ENCODE measurements around the gene RAB41.
"Not testable (repeated sequence)": the region's sequence is repeated elsewhere in the genome, so short reads cannot be mapped to it uniquely, and the experiment has no call there.

Gene RAB41

GRCh38 chrX:70281951-70282350 is at the start of gene RAB41:
TSS of gene RAB41 (plus strand) at chrX:70282172. CDS start at chrX:70282218, 46 bp downstream.
- DNase-seq (ENCODE audit: low read depth, low spot score) = no peak

GRCh38 chrX:70234355-70234754 is 47.6 kb upstream of the RAB41 start, which contains the start of gene AWAT1:
TSS of gene AWAT1 (plus strand) at chrX:70234655. CDS start at chrX:70234696, 41 bp downstream.
- no peak for DNase-seq (ENCODE audit: low read depth, low spot score)

- no peak for DNase-seq (ENCODE audit: low read depth, low spot score)
Measured at GRCh38 chrX:70240751-70241150, 41.2 kb upstream of the RAB41 start.

GRCh38 chrX:70241501-70241900 is 40.5 kb upstream of the RAB41 start:
- no peak for DNase-seq (ENCODE audit: low read depth, low spot score)

- not testable (repeated sequence) for DNase-seq (ENCODE audit: low read depth, low spot score)
Measured at GRCh38 chrX:70243601-70244000, 38.4 kb upstream of the RAB41 start.

GRCh38 chrX:70244881-70245280 is 37.1 kb upstream of the RAB41 start:
- DNase-seq (ENCODE audit: low read depth, low spot score) = no peak

- no peak for DNase-seq (ENCODE audit: low read depth, low spot score)
Measured at GRCh38 chrX:70247252-70247651, 34.7 kb upstream of the RAB41 start.

GRCh38 chrX:70252491-70252890 is 29.5 kb upstream of the RAB41 start:
- no peak for DNase-seq (ENCODE audit: low read depth, low spot score)

- DNase-seq (ENCODE audit: low read depth, low spot score) = no peak
Measured at GRCh38 chrX:70253377-70254062, 28.5 kb upstream of the RAB41 start.

GRCh38 chrX:70254063-70254400 is 27.9 kb upstream of the RAB41 start:
- DNase-seq (ENCODE audit: low read depth, low spot score) = no peak

GRCh38 chrX:70254909-70255308 is 27.1 kb upstream of the RAB41 start:
- no peak for DNase-seq (ENCODE audit: low read depth, low spot score)

GRCh38 chrX:70255452-70255851 is 26.5 kb upstream of the RAB41 start:
- DNase-seq (ENCODE audit: low read depth, low spot score) = no peak

- DNase-seq (ENCODE audit: low read depth, low spot score) = no peak
Measured at GRCh38 chrX:70257423-70258288, 24.3 kb upstream of the RAB41 start.

- no peak for DNase-seq (ENCODE audit: low read depth, low spot score)
Measured at GRCh38 chrX:70260104-70260503, 21.9 kb upstream of the RAB41 start, which contains the start of gene P2RY4. TSS of gene P2RY4 (minus strand) at chrX:70260204. CDS start at chrX:70259624, 580 bp downstream.

- peak; percentile 92 for DNase-seq (ENCODE audit: low read depth, low spot score)
Measured at GRCh38 chrX:70262952-70263567, 18.9 kb upstream of the RAB41 start.

GRCh38 chrX:70264784-70265183 is 17.2 kb upstream of the RAB41 start:
- no peak for DNase-seq (ENCODE audit: low read depth, low spot score)

GRCh38 chrX:70268034-70268433 is 13.9 kb upstream of the RAB41 start, which contains the start of gene ARR3:
TSS of gene ARR3 (plus strand) at chrX:70268334. CDS start at chrX:70269386, 1,052 bp downstream.
- DNase-seq (ENCODE audit: low read depth, low spot score) = no peak

- not testable (repeated sequence) for DNase-seq (ENCODE audit: low read depth, low spot score)
Measured at GRCh38 chrX:70274029-70274428, 7.9 kb upstream of the RAB41 start.

GRCh38 chrX:70279081-70279480 is 2.9 kb upstream of the RAB41 start:
- DNase-seq (ENCODE audit: low read depth, low spot score) = no peak

- DNase-seq (ENCODE audit: low read depth, low spot score) = no peak
Measured at GRCh38 chrX:70280573-70280972, 1.4 kb upstream of the RAB41 start.

GRCh38 chrX:70289168-70289792 is 7.3 kb downstream of the RAB41 start:
- DNase-seq (ENCODE audit: low read depth, low spot score) = no peak
